Measurements from ENCODE around the gene ZFYVE21.
A peak's percentile ranks its signal among the peaks of the same experiment; 100 is the strongest.

Gene ZFYVE21

DNA sequence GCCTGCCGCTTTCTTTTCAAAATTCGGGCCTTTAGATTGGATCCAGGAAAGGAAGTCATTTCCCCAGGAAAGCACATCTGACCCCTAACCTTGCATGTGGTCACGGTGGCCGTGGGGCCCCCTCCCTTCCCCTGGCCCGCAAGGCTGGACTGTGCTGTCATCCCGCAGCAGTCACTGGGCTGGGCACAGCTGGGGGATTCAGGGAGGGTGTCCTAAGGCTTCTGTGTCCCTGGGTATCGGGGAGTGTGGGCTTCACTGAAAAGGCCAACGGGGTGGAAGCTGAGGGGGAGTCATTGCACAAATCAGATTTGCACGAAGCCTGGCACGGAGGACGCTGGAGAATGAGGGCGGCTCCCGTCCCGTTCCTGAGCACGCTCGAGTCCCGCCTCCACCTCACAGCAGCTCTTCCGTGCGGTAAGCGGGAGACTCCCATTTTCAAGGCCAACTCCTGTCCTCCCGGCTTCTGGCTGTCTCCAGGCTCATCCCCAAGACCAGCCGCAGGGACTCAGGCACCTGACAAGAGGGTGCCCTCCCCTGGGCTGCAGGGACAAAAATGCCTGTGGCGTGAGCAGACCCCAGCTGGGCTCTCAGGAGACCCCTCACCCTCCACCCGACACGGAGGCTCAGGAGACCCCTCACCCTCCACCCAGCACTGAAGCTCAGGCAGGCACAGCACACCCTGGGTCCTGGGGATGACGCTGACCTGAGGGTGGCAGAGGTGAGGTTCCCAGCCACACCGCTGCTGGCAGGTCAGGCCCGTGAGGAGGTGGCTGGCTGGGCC is 9.9 kb upstream of the ZFYVE21 start:
- Histone ChIP-seq H3K79me2 (ENCODE audit: insufficient read depth, low read length) (peaks cover 13% of the 10 kb centered on the region), H3K9ac (ENCODE audit: low read depth, low read length) (no peak overlapping the region), H3K36me3 (ENCODE audit: insufficient read depth, low read length) (peaks cover 89% of the 10 kb centered on the region), H3K9me3 (ENCODE audit: insufficient read depth, low read length, severe bottlenecking) (no peaks in the 10 kb centered on the region), H3K27me3 (ENCODE audit: insufficient read depth, low read length, poor library complexity) (no peaks in the 10 kb centered on the region), H3K4me2 (ENCODE audit: insufficient read depth, low read length) (no peak overlapping the region), H3K4me3 (ENCODE audit: low read depth in 1 of 2, low read length in 2 of 2) (no peak overlapping the region), H3K27ac (ENCODE audit: low read length) (no peak overlapping the region), H4K20me1 (ENCODE audit: insufficient read depth, low read length) (peaks cover 60% of the 10 kb centered on the region), H2AFZ (ENCODE audit: low read depth, low read length) (no peak overlapping the region), H3K4me1 (ENCODE audit: insufficient read depth, low read length) (no peaks in the 10 kb centered on the region)
- DNase-seq: no peak
- no peak for TF ChIP-seq EZH2 (IDR thresholded peaks at IDR 0.05; ENCODE audit: borderline replicate concordance, low read depth, low read length, severe bottlenecking)
- no peak for TF ChIP-seq CTCF (IDR thresholded peaks at IDR 0.05; ENCODE audit: borderline replicate concordance, extremely low read depth, low read length, poor library complexity, severe bottlenecking)
- no peak for ATAC-seq (ENCODE audit: insufficient read depth, low read depth)

GRCh38 chr14:103706551-103707328 is 8.9 kb upstream of the ZFYVE21 start:
- ATAC-seq (ENCODE audit: insufficient read depth, low read depth) (no peak), DNase-seq (no peak)
- no peak for TF ChIP-seq EZH2 (IDR thresholded peaks at IDR 0.05; ENCODE audit: borderline replicate concordance, low read depth, low read length, severe bottlenecking)
- no peak for TF ChIP-seq CTCF (IDR thresholded peaks at IDR 0.05; ENCODE audit: borderline replicate concordance, extremely low read depth, low read length, poor library complexity, severe bottlenecking)
- H3K4me2 ChIP-seq (ENCODE audit: insufficient read depth, low read length): no peak overlapping the region
- H2AFZ ChIP-seq (ENCODE audit: low read depth, low read length): no peak overlapping the region
- H3K79me2 ChIP-seq (ENCODE audit: insufficient read depth, low read length): peaks cover 24% of the 10 kb centered on the region
- no peaks in the 10 kb centered on the region for H3K27me3 ChIP-seq (ENCODE audit: insufficient read depth, low read length, poor library complexity)
- H3K4me1 ChIP-seq (ENCODE audit: insufficient read depth, low read length): peaks cover 8% of the 10 kb centered on the region
- no peak overlapping the region for H3K4me3 ChIP-seq (ENCODE audit: low read depth in 1 of 2, low read length in 2 of 2)
- no peak overlapping the region for H3K27ac ChIP-seq (ENCODE audit: low read length)
- H4K20me1 ChIP-seq (ENCODE audit: insufficient read depth, low read length): peaks cover 62% of the 10 kb centered on the region
- H3K9me3 ChIP-seq (ENCODE audit: insufficient read depth, low read length, severe bottlenecking): no peaks in the 10 kb centered on the region
- peaks cover 93% of the 10 kb centered on the region for H3K36me3 ChIP-seq (ENCODE audit: insufficient read depth, low read length)
- H3K9ac ChIP-seq (ENCODE audit: low read depth, low read length): no peak overlapping the region

- Histone ChIP-seq H3K79me2 (ENCODE audit: insufficient read depth, low read length) (peaks cover 31% of the 10 kb centered on the region), H3K9ac (ENCODE audit: low read depth, low read length) (no peak overlapping the region), H3K4me2 (ENCODE audit: insufficient read depth, low read length) (no peak overlapping the region), H3K27ac (ENCODE audit: low read length) (no peak overlapping the region), H3K4me3 (ENCODE audit: low read depth in 1 of 2, low read length in 2 of 2) (no peak overlapping the region), H3K4me1 (ENCODE audit: insufficient read depth, low read length) (peaks cover 17% of the 10 kb centered on the region), H3K36me3 (ENCODE audit: insufficient read depth, low read length) (peaks cover 93% of the 10 kb centered on the region), H3K27me3 (ENCODE audit: insufficient read depth, low read length, poor library complexity) (no peaks in the 10 kb centered on the region), H4K20me1 (ENCODE audit: insufficient read depth, low read length) (peaks cover 62% of the 10 kb centered on the region), H3K9me3 (ENCODE audit: insufficient read depth, low read length, severe bottlenecking) (no peaks in the 10 kb centered on the region), H2AFZ (ENCODE audit: low read depth, low read length) (no peak overlapping the region)
- TF ChIP-seq EZH2 (IDR thresholded peaks at IDR 0.05; ENCODE audit: borderline replicate concordance, low read depth, low read length, severe bottlenecking): no peak
- TF ChIP-seq CTCF (IDR thresholded peaks at IDR 0.05; ENCODE audit: borderline replicate concordance, extremely low read depth, low read length, poor library complexity, severe bottlenecking): no peak
- no peak for DNase-seq
- peak; percentile 6; the same call in 1 of the 3 replicates for ATAC-seq (ENCODE audit: insufficient read depth, low read depth)
These were observed 8.0 kb upstream of the ZFYVE21 start for GRCh38 chr14:103707329-103708263.
